ENCODE results near the gene SH2B2. TPM values are rescaled to one million over a fixed set of nuclear protein-coding genes. Genes with fewer than 3 reads are reported as not detected.

SH2B2 gene
- total RNA-seq, 1 donor from 2014 or later, result 8.8 TPM

GRCh38 chr7:102320181-102320580 is 33.5 kb downstream of the SH2B2 start:
- Histone ChIP-seq H3K36me3 (no peaks in the 10 kb centered on the region), H3K4me1 (no peaks in the 10 kb centered on the region), H3K27ac (no peak overlapping the region), H3K9me3 (no peaks in the 10 kb centered on the region), H3K27me3 (no peaks in the 10 kb centered on the region), H3K4me3 (no peak overlapping the region)
- intact Hi-C loops (cut with DNase I), result no loop called here
- DNase-seq (ENCODE audit: extremely low spot score in 2 of 2), result no peak
- TF ChIP-seq POLR2A (IDR thresholded peaks at IDR 0.05) (no peak), CTCF (IDR thresholded peaks at IDR 0.05) (no peak), POLR2AphosphoS5 (IDR thresholded peaks at IDR 0.05; ENCODE audit: insufficient read depth in 1 of 2, low read depth in 1 of 2) (no peak)

GRCh38 chr7:102320601-102321350 is 34.1 kb downstream of the SH2B2 start:
- Histone ChIP-seq H3K27me3 (no peaks in the 10 kb centered on the region), H3K4me3 (no peak overlapping the region), H3K4me1 (no peaks in the 10 kb centered on the region), H3K36me3 (no peaks in the 10 kb centered on the region), H3K9me3 (no peaks in the 10 kb centered on the region), H3K27ac (no peak overlapping the region)
- DNase-seq (ENCODE audit: extremely low spot score in 2 of 2), result no peak
- TF ChIP-seq POLR2A (IDR thresholded peaks at IDR 0.05) (no peak), CTCF (IDR thresholded peaks at IDR 0.05) (no peak), POLR2AphosphoS5 (IDR thresholded peaks at IDR 0.05; ENCODE audit: insufficient read depth in 1 of 2, low read depth in 1 of 2) (no peak)
- intact Hi-C loops (cut with DNase I), result no loop called here

- no peaks in the 10 kb centered on the region for H3K4me1 ChIP-seq
- no peak for TF ChIP-seq POLR2AphosphoS5 (IDR thresholded peaks at IDR 0.05; ENCODE audit: insufficient read depth in 1 of 2, low read depth in 1 of 2)
- no peak for TF ChIP-seq POLR2A (IDR thresholded peaks at IDR 0.05)
- no peak for TF ChIP-seq CTCF (IDR thresholded peaks at IDR 0.05)
- intact Hi-C loops (cut with DNase I), result no loop called here
- H3K27me3 ChIP-seq, result no peaks in the 10 kb centered on the region
- no peaks in the 10 kb centered on the region for H3K9me3 ChIP-seq
- H3K36me3 ChIP-seq, result no peaks in the 10 kb centered on the region
- no peak overlapping the region for H3K27ac ChIP-seq
- DNase-seq (ENCODE audit: extremely low spot score in 2 of 2), result no peak
- H3K4me3 ChIP-seq, result no peak overlapping the region
Observed at GRCh38 chr7:102321351-102322201, 34.9 kb downstream of the SH2B2 start.

GRCh38 chr7:102322202-102322715 is 35.6 kb downstream of the SH2B2 start:
- H3K9me3 ChIP-seq, result no peaks in the 10 kb centered on the region
- no peak for DNase-seq (ENCODE audit: extremely low spot score in 2 of 2)

More at GRCh38 chr7:102322202-102322715, 35.6 kb downstream of the SH2B2 start:
- no peaks in the 10 kb centered on the region for H3K4me1 ChIP-seq
- H3K4me3 ChIP-seq, result no peak overlapping the region
- intact Hi-C loops (cut with DNase I), result no loop called here
- no peaks in the 10 kb centered on the region for H3K36me3 ChIP-seq
- TF ChIP-seq CTCF (IDR thresholded peaks at IDR 0.05) (no peak), POLR2AphosphoS5 (IDR thresholded peaks at IDR 0.05; ENCODE audit: insufficient read depth in 1 of 2, low read depth in 1 of 2) (no peak), POLR2A (IDR thresholded peaks at IDR 0.05) (no peak)
- no peaks in the 10 kb centered on the region for H3K27me3 ChIP-seq
- no peak overlapping the region for H3K27ac ChIP-seq
